HG02970 (cell line): ENCODE results near the gene ZNF724.
"Not testable (repeated sequence)": the region's sequence is repeated elsewhere in the genome, so short reads cannot be mapped to it uniquely, and the experiment has no call there.

Source experiments
- ATAC-seq: cut with Tn5 transposase; IDR thresholded peaks from one replicate; pipeline ENCODE4 v1.9.1; 2021; ENCODE audit warnings: mild to moderate bottlenecking, moderate library complexity, moderate number of reproducible peaks; ENCODE audit not compliant: unreplicated experiment, low FRiP score

Gene ZNF724

DNA sequence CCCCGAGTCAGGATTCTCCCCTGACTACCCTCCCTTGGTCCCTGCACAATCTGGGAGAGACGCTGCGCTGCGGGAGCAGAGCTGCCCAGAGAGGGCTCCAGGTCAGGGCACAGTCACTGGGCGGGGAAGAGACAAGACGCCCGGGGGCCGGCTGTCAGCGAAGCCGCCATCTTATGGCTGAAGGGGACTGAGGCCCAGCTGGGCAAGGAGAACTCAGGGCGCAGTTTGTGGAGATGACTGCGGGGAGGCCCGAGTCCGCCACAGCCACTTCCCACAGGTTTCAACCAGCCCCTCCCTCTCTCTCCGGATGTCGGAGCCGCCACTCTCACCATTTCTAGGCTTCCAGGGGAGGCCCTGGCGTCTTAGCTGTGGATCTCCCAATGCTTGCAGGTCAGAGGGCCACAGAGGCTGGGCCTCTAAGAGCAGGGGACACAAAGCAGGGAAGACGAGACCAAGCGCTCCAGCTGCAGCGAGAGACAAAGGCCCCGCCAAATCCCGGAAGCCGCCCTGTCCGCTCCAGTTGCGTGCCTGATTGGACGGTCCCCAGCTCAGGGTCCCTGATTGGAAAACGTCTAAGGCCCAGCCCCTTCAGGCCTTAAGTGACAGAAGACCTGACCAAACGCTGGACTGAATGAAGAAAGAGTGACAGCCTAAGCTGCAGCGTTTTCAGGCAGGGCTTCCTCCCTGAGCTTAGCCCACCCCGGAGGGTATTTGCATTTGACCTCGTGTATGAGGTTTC is at the start of gene ZNF724:
Gene ZNF724 (minus strand): TSS at position 484 of the 739 bp plus-strand sequence. CDS start 152 bp downstream, at position 332.
- peak; percentile 99 for ATAC-seq

DNA sequence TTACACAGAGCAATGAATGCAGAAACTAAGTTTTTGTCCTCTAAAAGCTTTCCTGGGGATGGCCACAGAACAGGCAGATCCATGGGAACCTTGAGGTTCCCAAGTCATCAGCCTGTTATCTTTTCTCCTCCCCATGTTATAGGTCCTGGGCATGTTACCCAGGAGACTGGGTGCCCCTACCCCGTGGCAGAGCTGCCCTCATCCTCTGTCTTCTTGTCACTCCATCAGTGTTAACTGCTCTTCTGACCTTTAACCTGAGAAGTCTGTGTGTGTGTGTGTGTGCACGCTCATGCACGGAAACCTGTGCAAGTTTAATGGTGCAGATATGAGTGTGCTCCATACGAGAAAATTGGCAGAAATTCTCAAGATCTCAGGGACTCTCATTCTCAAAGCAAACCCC is 43.9 kb upstream of the ZNF724 start:
- ATAC-seq = no peak

GRCh38 chr19:23289966-23290365 is 39.8 kb upstream of the ZNF724 start:
- not testable (repeated sequence) for ATAC-seq

DNA sequence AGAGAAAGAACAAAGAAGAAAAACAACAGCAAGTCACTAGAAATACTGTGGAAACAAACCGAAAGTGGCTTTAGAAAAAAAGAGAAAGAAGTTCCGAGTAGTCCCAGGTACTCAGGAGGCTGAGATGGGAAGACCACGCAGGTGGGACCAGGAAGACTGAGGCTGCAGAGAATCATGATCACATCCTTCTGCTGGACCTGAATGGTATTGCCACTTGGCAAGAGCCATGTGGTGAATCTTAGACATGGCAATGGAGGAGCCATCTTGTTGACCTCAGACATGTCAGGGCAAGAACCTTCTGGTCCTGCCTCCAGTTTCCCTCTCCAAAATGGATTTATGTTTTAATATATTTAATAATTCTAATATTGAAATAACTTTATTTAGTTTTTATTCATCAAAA is 37.4 kb upstream of the ZNF724 start:
- no peak for ATAC-seq

DNA sequence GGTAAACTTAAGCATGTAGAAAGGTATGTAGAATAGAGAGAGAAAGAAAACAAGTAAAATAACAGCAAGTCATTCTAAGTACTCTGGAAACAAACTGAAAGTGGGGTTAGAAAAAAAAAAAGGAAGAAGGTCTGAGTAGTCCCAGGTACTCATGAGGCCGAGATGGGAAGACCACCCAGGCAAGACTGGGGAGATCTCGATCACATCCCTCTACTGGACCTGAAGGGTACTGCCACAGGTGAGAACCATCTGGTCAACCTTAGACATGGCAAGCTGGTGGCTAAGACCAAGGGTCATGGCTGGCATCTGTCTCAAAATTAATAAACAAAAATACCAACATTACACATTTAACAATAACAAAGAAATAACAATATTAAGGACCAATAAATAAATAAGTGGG is 36.3 kb upstream of the ZNF724 start:
- ATAC-seq = no peak

GRCh38 chr19:23285948-23286347 is 35.8 kb upstream of the ZNF724 start:
- no peak for ATAC-seq

DNA sequence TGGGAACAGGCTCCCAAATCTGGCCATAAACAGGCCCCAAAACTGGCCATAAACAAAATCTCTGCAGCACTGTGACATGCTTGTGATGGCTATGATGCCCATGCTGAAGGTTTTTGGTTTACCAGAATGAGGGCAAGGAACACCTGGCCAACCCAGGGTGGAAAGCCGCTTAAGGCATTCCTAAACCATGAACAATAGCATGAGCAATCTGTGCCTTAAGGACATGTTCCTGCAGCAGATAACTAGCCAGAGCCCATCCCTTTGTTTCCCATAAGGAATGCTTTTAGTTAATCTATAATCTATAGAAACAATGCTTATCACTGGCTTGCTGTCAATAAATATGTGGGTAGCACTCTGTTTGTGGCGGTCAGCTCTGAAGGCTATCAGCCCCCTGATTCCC is 35.1 kb upstream of the ZNF724 start:
- ATAC-seq = not testable (repeated sequence)

GRCh38 chr19:23283925-23284324 is 33.7 kb upstream of the ZNF724 start:
- no peak for ATAC-seq

- no peak for ATAC-seq
These were observed 31.6 kb upstream of the ZNF724 start for GRCh38 chr19:23281663-23282276.

GRCh38 chr19:23278118-23278517 is 27.9 kb upstream of the ZNF724 start:
- not testable (repeated sequence) for ATAC-seq

DNA sequence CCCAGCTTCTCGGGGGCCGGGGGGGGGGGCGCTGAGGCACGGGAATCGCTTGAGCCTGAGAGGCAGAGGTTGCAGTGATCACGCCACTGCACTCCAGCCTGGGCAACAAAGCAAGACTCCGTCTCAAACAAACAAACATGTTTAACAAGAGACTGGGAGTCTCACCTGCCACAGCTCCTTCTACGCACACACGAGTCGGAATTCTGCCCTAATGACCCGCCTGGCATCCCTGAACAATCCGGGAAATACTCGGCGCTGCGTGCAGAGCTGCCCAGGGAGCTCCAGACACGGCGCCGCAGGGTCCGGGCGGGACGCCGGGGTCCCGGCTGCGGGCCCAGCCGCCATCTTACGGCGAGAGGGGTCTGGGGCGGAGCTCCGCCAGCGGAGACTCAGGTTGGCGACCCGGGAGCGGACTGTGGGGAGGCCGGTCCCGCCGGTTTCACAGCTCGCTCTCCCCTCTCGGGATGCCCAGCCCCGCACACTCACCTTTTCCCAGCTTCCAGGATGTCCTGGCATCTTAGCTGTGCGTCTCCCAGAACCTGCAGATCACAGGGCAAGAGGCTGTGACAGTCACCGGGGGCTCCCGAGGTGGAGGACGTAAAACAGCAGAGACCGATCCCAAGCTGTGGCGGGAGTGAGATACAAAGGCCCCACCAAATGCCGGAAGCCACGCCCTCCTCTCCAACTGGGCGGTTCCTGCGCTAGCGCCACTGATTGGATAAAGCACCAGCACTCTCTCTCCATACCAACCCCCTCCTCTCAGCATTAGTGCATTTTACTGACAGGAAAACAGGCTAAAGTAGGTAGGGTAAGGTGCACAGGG is 23.6 kb upstream of the ZNF724 start:
- ATAC-seq = peak; percentile 97

- no peak for ATAC-seq
These were observed 22.9 kb upstream of the ZNF724 start for GRCh38 chr19:23273022-23273589.

DNA sequence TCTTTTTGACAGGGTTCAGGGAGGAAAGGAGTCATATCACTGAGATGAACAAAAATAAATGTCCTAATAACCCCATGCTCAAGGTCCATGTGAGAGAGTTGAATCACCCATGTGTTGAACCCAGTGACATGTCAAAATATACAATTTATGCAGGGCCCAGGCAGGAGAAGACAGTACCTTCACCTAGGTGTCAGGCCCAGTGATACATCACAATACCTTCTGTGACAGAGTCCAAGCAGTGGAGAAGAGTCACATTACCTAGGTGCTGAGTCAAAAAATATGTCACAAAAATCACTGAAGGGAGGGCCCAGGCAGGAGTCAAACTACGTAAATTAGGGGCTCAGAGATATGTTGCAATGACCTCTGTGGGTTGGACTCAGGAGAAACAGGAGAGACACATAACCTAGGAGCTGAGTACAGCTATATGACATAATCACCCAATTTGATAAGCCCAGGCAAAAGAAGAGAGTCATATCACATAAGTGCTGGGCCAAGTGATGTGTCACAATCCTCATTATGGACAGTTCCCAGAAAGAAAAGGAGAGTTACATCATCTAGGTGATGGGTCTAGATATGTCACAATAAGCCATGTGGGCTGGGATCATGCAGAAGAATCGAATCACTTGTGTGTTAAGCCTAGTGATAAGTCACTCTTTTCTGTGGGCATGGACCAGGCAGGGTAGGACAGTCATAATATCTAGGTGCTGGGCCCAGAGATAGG is 13.8 kb upstream of the ZNF724 start:
- ATAC-seq = no peak

- ATAC-seq = no peak
These were observed 13.2 kb upstream of the ZNF724 start for GRCh38 chr19:23263396-23263795.

DNA sequence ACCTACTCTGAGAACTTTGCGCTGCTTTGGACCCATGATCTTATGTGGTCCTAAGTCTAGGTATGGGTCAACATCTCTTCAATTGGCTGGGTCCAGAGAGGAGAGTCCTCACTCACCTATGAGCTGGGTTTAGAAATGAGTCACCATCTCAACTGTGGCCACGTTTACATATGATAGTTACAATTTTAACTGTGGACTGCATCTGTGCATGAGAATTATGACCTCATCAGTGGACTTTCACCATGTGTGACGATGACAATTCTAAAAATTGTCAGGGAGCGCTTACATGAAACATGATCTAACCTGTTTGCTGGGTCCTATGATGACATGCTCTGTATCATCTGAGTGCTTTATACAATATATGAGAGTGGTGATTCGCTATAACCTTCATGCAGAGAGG is 12.7 kb upstream of the ZNF724 start:
- no peak for ATAC-seq

GRCh38 chr19:23261496-23262020 is 11.4 kb upstream of the ZNF724 start:
- no peak for ATAC-seq

- no peak for ATAC-seq
These were observed 10.8 kb upstream of the ZNF724 start for GRCh38 chr19:23260956-23261355.

- ATAC-seq = no peak
These were observed 9.8 kb upstream of the ZNF724 start for GRCh38 chr19:23259961-23260360.

DNA sequence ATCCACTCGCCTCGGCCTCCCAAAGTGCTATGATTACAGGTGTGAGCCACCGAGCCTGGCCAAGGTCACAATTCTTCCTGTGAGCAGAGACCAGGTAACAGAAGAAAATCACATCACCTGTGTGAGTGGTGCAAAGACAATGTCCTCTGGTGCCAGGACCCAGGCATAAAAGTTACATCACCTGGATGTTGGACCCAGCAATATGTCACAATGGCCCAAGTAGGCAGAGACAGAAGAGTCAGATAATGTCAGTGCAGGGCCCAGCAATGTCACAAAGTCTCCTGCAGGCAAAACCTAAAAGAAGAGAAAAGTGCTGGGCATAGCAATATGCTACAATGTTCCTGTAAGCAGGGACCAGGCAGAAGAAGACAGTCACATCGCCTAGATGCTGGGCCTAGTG is 5.5 kb upstream of the ZNF724 start:
- no peak for ATAC-seq
